AG08395 (cell line): ENCODE results near the gene FBXW4.
A peak's percentile ranks its signal among the peaks of the same experiment; 100 is the strongest.
"Not testable (repeated sequence)": the region's sequence is repeated elsewhere in the genome, so short reads cannot be mapped to it uniquely, and the experiment has no call there.

Experiments
- DNase-seq: peaks from one replicate; pipeline ENCODE4 v3.0.0; 2012; ENCODE audit warnings: mixed read lengths, low spot score

Gene FBXW4

DNA sequence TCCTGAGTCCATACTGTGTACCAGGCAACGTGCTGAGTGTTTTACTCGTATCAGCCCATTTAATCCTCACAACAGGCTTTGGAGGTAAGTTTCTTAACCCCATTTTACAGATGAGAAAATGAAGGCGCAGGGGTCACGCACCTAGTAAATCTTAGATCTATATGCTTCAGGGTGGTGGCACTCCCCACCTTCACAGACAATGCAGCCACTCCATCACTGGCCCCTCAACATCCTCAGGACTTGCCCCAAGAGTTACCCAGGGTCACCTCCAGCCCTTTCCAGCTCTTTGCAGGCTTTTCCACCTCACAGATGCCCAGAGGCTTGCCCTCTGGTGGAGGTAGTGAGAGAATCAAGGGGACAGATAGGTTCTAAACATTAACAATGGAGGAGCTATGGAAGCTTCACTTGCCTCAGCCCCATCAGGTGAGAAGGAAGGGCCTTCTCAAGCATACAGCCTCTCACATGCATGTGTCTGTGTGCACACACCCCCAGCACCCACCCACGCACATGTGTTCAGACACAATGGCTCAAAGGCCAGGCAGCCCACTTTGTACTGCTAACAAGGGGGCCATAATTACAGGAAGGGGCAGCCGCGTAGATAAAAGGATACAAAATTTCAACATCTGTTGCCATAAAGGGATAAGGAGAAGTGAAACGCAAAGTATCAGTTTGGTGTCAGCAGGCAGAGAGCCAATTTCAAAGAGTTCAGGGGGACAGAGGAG, 77.7 kb downstream of the FBXW4 start:
- DNase-seq, result no peak

DNA sequence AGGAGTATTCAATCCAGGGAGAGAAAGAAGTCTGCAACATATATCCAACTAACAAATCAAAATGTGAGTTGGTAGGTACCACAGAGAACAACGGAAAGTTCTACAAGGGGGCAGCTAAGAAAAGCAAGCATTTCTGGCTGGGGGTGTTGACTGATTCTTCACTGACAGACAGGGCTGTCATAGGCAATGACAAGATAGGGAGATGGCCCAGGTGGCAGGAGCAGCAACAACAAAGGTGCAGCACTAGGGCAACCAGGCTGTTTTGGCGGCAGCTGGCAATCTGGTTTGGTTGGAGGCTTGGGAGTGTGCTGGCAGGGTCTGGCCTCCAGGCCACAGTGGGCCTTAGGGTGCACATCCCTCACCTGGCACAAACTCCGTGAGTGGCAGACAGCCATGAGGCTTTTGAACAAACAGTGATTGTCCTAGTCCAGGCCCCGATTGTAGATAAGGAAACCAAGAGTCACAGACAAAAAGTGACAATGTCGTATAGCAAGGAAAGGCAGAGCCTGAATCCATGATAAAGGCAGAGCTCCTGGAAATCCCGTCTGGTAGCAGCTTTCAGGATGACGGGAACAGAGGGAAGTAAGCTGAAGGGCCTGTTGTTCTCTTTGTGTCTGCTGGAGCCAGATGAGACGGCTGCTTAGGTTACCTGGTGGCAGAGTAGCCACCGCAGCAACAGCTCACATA, 78.4 kb downstream of the FBXW4 start:
- no peak for DNase-seq

DNA sequence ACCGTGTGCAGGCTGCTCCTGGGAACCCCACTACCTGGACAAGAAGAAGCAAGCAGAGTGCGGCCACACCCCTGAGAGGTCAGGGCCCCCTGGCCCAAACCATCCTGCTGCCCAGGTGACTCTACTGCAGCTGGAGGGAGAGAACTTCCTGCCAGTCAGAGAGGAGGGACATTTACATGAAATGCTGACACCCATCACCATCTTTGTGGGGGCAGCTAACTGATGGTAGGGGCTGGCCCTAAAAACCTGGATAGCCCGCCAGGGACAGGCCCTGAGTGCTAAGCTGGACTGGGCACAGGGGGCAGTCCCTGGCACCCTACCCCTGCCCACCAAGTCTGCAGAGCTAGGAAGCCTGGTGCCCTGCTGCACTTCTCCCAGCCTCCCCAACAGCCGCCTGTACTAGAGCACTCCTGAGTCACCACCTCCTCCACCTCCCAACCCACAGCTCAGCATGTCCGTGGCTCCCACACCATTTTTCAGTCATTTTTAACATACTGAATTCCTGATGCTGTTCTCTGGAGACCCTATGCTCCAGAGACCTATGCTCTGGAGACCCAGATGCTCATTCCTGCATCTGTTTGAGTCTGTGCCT, 79.3 kb downstream of the FBXW4 start:
- DNase-seq, result no peak

GRCh38 chr10:101614663-101615524, 80.1 kb downstream of the FBXW4 start:
- no peak for DNase-seq

DNA sequence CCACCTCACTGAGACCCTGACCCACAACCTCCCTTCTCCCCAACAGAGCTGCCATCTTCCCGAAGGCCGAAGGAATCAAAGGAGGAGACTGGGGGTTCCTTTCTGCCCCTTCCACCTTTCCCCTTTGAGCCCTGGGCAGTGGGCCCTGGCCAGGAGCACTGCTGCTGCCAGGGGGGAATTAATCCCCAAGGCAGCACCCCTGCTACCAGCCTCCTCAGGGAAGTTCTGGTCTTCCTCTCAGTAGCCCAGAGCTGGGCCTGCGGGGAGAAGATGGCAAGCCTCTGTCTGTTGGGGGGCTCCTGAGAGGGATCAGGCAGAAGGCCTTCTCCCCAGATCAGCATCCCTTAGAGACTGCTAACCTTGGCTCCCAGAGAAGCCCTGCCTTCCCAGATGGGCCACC, 81.3 kb downstream of the FBXW4 start:
- DNase-seq, result no peak

- DNase-seq, result no peak
Observed at GRCh38 chr10:101612872-101613271, 82.1 kb downstream of the FBXW4 start.

DNA sequence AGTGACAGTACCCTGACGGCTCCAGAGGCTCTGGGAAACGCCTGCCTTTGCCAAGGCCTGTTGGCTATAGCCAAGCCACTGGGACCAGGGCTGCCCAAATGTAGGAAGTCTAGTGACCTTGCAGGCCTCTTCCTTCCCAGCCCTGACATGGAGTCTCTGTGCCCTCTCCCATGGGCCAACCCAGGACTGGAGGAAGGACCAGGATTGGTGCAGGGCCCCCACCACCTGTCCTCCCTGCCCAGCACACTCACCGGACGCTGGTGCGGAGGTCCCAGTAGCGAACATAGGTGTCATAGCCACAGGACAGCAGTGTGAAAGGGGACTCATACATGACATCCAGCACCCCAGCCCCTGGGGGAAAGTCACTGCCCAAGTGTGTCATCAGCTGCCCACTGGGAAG, 82.9 kb downstream of the FBXW4 start:
- no peak for DNase-seq

DNA sequence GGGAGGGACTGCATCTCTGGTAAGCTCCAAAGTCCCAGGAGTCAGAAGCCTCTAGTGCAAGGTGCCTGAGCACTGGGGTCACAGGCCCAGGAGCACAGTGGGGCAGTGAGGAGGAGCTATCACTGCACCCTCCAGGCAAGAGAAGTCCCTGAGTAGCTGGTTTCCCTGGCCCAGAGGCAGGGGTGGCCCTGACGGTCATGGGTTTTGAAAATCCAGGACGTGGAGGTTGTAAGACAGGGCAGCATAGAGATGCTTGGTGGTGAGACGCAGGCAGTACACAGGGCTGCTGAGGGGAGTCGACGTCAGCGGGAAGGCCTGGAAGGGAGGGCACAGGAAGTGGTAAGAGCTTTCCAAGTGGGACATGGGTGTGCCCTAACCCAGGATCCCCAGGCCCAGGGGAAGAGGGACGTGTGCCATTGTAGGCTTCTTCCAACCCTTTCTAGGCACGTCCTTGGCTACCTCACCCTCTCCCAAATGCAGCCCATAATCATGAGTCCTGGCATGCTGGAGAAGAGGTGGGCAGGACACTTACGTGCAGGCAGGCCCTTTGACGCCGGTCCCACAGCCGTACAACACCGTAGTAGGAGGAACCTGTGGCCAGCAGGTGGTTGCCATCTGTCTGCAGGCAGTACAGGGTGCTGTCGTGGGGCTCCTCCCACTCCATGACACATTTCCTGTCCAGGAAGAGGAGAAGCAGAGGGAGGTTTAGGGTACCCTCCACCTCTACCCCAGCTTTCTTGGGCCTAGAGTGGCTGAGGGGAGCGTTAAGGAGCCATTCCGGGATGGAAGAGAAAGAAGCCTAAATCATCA, 83.7 kb downstream of the FBXW4 start:
- DNase-seq, result peak; percentile 14

GRCh38 chr10:101609481-101609880, 85.5 kb downstream of the FBXW4 start:
- DNase-seq, result no peak

GRCh38 chr10:101607124-101607523, 87.8 kb downstream of the FBXW4 start:
- DNase-seq, result no peak

GRCh38 chr10:101602761-101603398, 92.1 kb downstream of the FBXW4 start:
- peak; percentile 90 for DNase-seq

GRCh38 chr10:101601541-101601940, 93.4 kb downstream of the FBXW4 start:
- DNase-seq, result no peak

DNA sequence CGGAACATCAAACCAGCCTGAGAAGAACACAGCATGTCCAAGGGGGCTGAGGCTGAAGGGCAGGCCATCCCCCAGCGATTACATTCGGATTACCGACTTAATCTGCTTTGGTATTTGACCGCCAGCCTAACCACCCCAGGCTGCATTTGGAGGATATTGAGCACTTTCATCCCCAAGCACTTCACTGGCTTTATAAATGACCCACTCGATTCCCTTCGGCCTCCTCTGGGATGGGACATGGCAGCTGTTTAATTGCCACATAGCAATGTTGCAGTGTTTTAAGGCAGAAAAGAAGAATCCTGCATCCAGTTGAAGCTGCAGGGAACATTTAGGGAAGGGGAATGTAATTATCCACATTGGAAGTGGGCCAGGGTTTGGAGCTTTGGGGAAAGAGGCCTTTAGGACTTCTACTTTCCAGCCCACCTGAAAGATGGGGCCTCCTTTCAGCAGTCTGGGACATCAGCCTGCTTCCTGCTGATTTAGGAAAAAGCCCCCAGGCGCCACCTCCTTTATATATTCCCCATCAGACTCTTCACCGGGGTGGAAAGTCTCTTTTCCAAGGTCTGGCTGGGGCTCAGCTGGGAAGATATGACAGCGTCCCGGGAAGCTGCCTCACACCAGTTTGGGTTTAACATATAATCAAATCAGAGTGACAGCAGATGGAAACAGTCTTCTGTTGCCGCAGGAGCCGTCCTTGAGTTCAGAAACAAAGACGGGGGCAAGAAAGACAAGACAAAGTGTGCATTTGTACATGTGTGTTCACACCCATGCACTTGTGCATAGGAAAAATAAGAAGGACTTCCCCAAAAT, 97.7 kb downstream of the FBXW4 start:
- DNase-seq, result no peak

DNA sequence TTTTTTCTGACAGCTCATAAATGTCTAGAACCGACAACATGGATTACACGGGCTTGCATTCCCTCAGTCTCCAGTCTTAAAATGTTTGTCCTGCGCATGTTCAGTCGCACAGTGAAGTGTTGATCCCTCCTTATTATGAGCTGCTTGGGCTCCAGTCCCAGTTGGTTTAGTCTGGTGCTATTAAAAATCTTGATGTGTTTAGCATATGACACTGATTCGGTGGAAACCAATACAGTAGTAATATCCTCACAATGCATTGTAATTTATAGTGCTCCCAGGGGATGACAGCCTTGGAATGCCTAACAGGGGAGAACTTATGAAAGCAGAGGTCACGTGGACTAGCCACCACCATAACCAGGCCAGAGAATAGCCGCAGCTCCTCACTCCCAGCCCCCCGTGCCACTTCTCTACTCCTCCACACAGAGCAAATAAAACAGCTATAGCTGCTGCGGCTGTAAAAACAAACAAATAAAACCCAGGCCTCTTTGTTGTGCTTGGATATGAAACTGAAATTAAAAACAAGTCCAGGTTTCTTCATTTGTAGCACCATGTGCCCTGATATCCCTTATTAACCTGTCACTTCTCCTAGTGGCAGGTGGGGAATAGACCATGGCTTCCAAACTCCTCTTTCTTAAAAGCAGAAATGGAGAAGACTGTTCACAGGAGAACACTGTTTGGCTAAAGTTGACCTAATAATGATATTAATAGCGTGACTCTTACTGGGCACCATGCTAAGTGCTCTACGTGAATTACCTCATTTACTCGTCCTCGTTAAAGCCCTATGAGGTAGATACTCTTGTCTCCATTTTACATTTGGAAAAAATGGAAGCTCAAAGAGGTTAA, 99.2 kb downstream of the FBXW4 start:
- DNase-seq, result no peak

GRCh38 chr10:101593331-101593730, 101.6 kb downstream of the FBXW4 start:
- not testable (repeated sequence) for DNase-seq

GRCh38 chr10:101588879-101589278, 106.1 kb downstream of the FBXW4 start:
- DNase-seq, result peak; percentile 48

- DNase-seq, result peak; percentile 99
Observed at GRCh38 chr10:101587725-101588653, 107.0 kb downstream of the FBXW4 start, which contains the start of the genes DPCD and POLL. Gene DPCD (plus strand): TSS chr10:101588321. CDS start chr10:101588337, 16 bp downstream. Gene POLL (minus strand): TSS chr10:101588257. CDS start chr10:101587360, 897 bp downstream.

DNA sequence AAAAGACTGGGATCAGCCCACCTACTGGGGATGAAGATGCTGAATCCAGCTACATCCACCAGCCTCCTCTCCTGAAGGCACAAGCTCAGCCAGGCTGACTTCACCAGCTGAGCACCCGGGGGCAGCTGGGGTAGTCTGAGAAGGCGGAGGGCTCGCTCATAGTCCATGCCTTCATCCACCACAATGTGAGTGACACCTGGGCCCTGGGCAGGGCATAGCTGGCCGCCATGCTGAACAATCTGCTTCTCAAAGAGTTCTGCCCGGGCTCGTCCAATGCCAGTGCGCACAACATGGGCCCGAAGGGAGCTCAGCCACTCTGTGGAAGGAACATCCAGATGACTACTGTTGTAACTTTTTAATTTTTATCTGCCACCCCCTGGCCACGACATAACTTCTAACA, 109.1 kb downstream of the FBXW4 start:
- DNase-seq, result no peak
